Esophagus muscularis mucosa (tissue), 4 donors: ENCODE results near the gene DOK6. TPM values are rescaled to one million over a fixed set of nuclear protein-coding genes. Genes with fewer than 3 reads are reported as not detected.

Source experiments
- DNase-seq: peaks from one replicate; pipeline ENCODE4 v3.0.0-alpha.2; 2017; ENCODE audit errors: extremely low spot score
- H3K27ac ChIP-seq, 4 donors: fragments of 200-600 bp; sonication (generic); replicated peaks in 1 of 4; 1 replicate in 3 of 4; 2 replicates in 1 of 4; pipeline ENCODE4 v1.5.1; 2016 to 2019; ENCODE audit warnings: mild to moderate bottlenecking in 1 of 4
- H3K27me3 ChIP-seq, 4 donors: fragments of 200-600 bp; sonication (generic); one replicate each; pipeline versions ENCODE4 v1.5.1 to v1.6.0; 2016 to 2019
- H3K36me3 ChIP-seq, 4 donors: fragments of 200-600 bp; sonication (generic); one replicate each; pipeline ENCODE4 v1.5.1; 2016 to 2019
- H3K4me1 ChIP-seq, 4 donors: fragments of 200-600 bp; sonication (generic); one replicate each; pipeline ENCODE4 v1.5.1; 2016 to 2019
- H3K4me3 ChIP-seq, 4 donors: fragments of 200-600 bp; sonication (generic); 1 replicate in 2 of 4; 2 replicates in 2 of 4; pipeline ENCODE4 v1.5.1; 2016 to 2019; ENCODE audit warnings: mild to moderate bottlenecking in 4 of 4, moderate library complexity in 1 of 4
- H3K9me3 ChIP-seq, 4 donors: fragments of 200-600 bp; sonication (generic); 1 replicate in 3 of 4; 2 replicates in 1 of 4; pipeline ENCODE4 v1.5.1; 2016 to 2019
- EP300 ChIP-seq: sonication (generic); formaldehyde crosslinking; IDR thresholded peaks from one replicate; pipeline ENCODE4 v1.6.1; 2017; ENCODE audit warnings: antibody characterized with exemption
- POLR2A ChIP-seq: fragments of 450-650 bp; IDR thresholded peaks from one replicate; pipeline ENCODE4 v1.6.1; 2017; ENCODE audit warnings: antibody characterized with exemption, moderate library complexity, mild to moderate bottlenecking, low read depth
- POLR2AphosphoS5 ChIP-seq, 2 donors: sonication (generic); formaldehyde crosslinking; IDR thresholded peaks; one replicate each; pipeline ENCODE4 v1.6.1; 2017; ENCODE audit warnings: antibody characterized with exemption in 2 of 2
- WGBS: methylation state at CpG from one replicate; pipeline ENCODE4 v1.1.5; 2018; 5-methylcytosine and 5-hydroxymethylcytosine counted together
- intact Hi-C: fragments of 100-400 bp; cut with DNase I; formaldehyde crosslinking; loops from one replicate; pipeline ENCODE4 v1.15.1; 2023
- total RNA-seq, 4 donors: library from RNA; depleted of rRNA; stranded (reverse); fragments of >200 nt; gene quantifications; one replicate each; pipeline versions ENCODE4 v1.1.0 to v1.2.1, GENCODE V29; 2016
- TF ChIP-seq, protein P1 (sequence below), 3 experiments: fragments of 200-600 bp in 2 of 3; fragments of 450-650 bp in 1 of 3; sonication (generic) in 2 of 3; IDR thresholded peaks; one replicate each; pipeline ENCODE4 v1.5.1; 2017 to 2019; ENCODE audit warnings: antibody characterized with exemption in 3 of 3, mild to moderate bottlenecking in 2 of 3, moderate library complexity in 1 of 3

The DOK6 gene
- total RNA-seq, 4 donors from 2014 or later = 0.83 to 4.1 (median 1.9) TPM

DNA sequence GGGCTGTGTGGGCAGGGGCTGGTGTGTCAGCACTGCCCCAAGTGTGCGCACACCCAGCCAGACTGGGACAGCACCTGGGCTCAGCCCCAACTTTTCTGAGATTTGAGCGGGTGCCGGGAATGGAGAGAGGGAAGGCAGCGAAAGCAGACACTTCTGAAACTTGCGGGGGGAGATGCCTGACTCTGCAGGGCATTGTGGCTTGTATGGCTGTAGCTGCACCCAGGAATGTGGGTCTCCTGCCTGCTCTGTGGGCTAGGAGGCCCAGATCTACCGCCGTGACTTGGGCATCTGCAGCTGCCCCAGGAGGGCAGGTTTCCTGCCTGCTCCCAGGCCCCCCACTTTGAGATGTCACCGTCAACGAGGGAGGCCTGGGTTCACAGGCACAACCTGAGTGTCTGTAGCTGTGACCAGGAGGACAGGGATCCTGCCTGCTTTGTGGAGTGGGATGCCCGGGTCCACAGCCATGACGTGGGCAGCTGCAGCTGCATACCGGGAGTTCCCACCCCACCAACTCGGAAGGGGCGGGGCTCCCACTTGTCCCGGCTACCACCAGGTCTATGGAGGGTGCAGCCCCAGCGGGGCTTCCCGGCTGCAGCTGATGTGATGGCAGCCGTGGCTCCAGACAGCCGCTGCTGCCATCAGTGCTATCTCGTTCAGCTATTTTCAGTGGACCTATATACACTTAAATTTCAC lies 95.3 kb downstream of the DOK6 start:
- H3K36me3 ChIP-seq = no peaks in the 10 kb centered on the region
- no peak overlapping the region for H3K27ac ChIP-seq
- 87% methylated on average over 18 of the region's 20 CpGs for WGBS
- intact Hi-C loops = no loop called here
- no peaks in the 10 kb centered on the region for H3K4me1 ChIP-seq
- TF ChIP-seq POLR2A = no peak
- no peak for TF ChIP-seq EP300
- TF ChIP-seq POLR2AphosphoS5 (IDR thresholded peaks at IDR 0.05) = no peak
- TF ChIP-seq, protein P1, sequence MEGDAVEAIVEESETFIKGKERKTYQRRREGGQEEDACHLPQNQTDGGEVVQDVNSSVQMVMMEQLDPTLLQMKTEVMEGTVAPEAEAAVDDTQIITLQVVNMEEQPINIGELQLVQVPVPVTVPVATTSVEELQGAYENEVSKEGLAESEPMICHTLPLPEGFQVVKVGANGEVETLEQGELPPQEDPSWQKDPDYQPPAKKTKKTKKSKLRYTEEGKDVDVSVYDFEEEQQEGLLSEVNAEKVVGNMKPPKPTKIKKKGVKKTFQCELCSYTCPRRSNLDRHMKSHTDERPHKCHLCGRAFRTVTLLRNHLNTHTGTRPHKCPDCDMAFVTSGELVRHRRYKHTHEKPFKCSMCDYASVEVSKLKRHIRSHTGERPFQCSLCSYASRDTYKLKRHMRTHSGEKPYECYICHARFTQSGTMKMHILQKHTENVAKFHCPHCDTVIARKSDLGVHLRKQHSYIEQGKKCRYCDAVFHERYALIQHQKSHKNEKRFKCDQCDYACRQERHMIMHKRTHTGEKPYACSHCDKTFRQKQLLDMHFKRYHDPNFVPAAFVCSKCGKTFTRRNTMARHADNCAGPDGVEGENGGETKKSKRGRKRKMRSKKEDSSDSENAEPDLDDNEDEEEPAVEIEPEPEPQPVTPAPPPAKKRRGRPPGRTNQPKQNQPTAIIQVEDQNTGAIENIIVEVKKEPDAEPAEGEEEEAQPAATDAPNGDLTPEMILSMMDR (IDR thresholded peaks at IDR 0.05) = no peak
- no peaks in the 10 kb centered on the region for H3K9me3 ChIP-seq
- no peak overlapping the region for H3K4me3 ChIP-seq
- no peak for DNase-seq
- H3K27me3 ChIP-seq = no peaks in the 10 kb centered on the region

DNA sequence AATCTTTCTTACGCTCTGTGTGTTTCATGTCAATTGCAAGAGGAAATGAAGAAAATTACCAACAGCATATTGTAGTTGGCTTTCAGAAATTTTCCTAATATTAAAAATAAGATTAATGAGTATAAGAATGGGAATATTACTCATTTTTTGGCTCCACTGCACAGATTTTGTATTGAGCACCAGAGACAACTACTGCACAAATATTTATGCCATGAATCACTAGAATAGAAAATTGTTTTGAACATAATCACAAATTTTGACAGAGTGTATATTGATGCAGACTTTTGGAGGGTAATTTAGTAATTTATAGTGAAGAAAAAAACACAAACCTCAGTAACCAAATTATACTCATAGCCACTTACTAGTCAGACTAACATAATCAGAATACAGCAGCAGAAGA lies 118.3 kb downstream of the DOK6 start:
- H3K27ac ChIP-seq = no peak overlapping the region
- H3K4me3 ChIP-seq = no peak overlapping the region
- no peaks in the 10 kb centered on the region for H3K27me3 ChIP-seq
- no peaks in the 10 kb centered on the region for H3K4me1 ChIP-seq
- intact Hi-C loops = no loop called here
- no peaks in the 10 kb centered on the region for H3K9me3 ChIP-seq
- TF ChIP-seq POLR2A (no peak), EP300 (no peak), POLR2AphosphoS5 (IDR thresholded peaks at IDR 0.05) (no peak)
- TF ChIP-seq, protein P1 (IDR thresholded peaks at IDR 0.05) = no peak
- 74% methylated on average over 1 of the region's 1 CpG for WGBS
- no peak for DNase-seq
- no peaks in the 10 kb centered on the region for H3K36me3 ChIP-seq

DNA sequence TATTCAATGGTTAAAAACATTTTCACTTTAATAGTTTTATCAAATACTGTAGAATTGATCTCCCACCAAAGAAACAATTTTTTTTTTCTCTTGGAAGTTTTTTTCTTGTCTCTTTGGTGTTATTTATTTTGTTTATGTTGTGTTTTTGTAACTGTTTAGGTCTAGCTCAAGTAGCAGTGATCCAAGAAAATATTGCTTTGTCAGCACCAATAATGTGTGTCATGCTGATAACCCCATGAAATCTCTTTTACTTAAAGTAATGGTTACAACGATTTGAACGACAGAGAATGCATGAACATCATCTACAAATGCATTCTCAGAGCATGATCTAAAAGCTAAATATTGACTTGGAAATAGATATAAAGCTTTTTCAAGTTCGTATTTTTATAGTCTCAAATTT lies 122.9 kb downstream of the DOK6 start:
- 86% methylated on average over 3 of the region's 3 CpGs for WGBS
- Histone ChIP-seq H3K4me1 (no peaks in the 10 kb centered on the region), H3K9me3 (no peaks in the 10 kb centered on the region), H3K27me3 (no peaks in the 10 kb centered on the region), H3K27ac (no peak overlapping the region), H3K4me3 (no peak overlapping the region), H3K36me3 (no peaks in the 10 kb centered on the region)
- no peak for DNase-seq
- intact Hi-C loops = no loop called here
- TF ChIP-seq POLR2A (no peak), EP300 (no peak), POLR2AphosphoS5 (IDR thresholded peaks at IDR 0.05) (no peak)
- TF ChIP-seq, protein P1 (IDR thresholded peaks at IDR 0.05) = no peak

DNA sequence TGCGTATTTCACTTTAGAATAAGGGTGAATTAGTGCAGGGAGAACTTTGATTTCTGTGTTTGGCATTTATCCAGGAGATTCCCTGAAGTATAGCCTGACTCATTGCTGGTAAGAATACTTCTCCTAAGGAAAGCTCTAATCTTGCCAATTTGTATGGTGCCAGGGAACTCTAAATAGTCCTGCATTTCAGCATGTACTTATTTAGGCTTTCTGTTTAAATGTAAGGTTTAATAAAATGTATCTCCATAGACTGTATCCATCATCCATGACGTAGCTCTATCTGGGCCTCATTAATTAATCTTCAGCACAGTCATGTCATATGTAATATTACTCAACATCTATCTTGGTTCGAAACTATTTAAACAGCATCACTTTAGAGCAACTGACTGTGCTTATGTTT lies 127.7 kb downstream of the DOK6 start:
- intact Hi-C loops = no loop called here
- WGBS = 71% methylated on average over 3 of the region's 3 CpGs
- no peak overlapping the region for H3K27ac ChIP-seq
- H3K9me3 ChIP-seq = no peaks in the 10 kb centered on the region
- H3K4me3 ChIP-seq = no peak overlapping the region
- TF ChIP-seq POLR2AphosphoS5 (IDR thresholded peaks at IDR 0.05) (no peak), POLR2A (no peak), EP300 (no peak)
- TF ChIP-seq, protein P1 (IDR thresholded peaks at IDR 0.05) = no peak
- no peaks in the 10 kb centered on the region for H3K27me3 ChIP-seq
- no peaks in the 10 kb centered on the region for H3K4me1 ChIP-seq
- DNase-seq = no peak
- no peaks in the 10 kb centered on the region for H3K36me3 ChIP-seq

DNA sequence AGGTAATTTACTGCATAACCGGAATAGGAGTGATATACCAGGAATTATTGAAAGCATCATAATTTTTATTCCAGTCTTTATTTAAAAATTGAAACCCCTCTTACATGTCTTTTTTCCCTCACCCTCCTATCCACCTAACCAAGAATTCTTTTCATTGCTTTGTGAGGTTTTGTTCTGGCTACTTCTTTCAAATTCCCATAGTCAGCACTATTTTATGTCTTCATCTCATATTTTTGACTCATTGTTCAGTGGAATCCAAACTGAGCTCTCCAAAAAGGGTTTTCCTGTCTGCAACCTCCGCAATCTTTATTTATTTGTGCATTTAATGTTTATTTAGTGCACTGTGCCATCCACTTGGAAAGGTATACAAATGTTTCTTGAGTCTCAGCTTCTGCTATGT lies 128.5 kb downstream of the DOK6 start:
- no peak for TF ChIP-seq POLR2A
- no peak for TF ChIP-seq EP300
- no peak for TF ChIP-seq POLR2AphosphoS5 (IDR thresholded peaks at IDR 0.05)
- TF ChIP-seq, protein P1 (IDR thresholded peaks at IDR 0.05) = no peak
- no peaks in the 10 kb centered on the region for H3K9me3 ChIP-seq
- WGBS = 100% methylated on average over 2 of the region's 2 CpGs

More for the DNA sequence above, 128.5 kb downstream of the DOK6 start:
- H3K36me3 ChIP-seq = no peaks in the 10 kb centered on the region
- no peak for DNase-seq
- no peak overlapping the region for H3K4me3 ChIP-seq
- H3K27me3 ChIP-seq = no peaks in the 10 kb centered on the region
- H3K4me1 ChIP-seq = no peaks in the 10 kb centered on the region
- intact Hi-C loops = no loop called here
- H3K27ac ChIP-seq = no peak overlapping the region
